CD8-positive, alpha-beta memory T cell (primary cell): ENCODE results near the gene RNLS. TPM values are rescaled to one million over a fixed set of nuclear protein-coding genes. Genes with fewer than 3 reads are reported as not detected.

Experiments
- CTCF ChIA-PET: fragments of 350-600 bp; sonication (Branson Sonifier 250); formaldehyde crosslinking; loops from one replicate; lab custom pipeline; 2021; ENCODE audit warnings: antibody characterized with exemption; lab: Charles Lee
- POLR2A ChIA-PET: fragments of 350-600 bp; sonication (Branson Sonifier 250); formaldehyde crosslinking; loops from one replicate; lab custom pipeline; 2021; ENCODE audit warnings: antibody characterized with exemption; lab: Charles Lee
- DNase-seq, 5 donors: peaks; one replicate each; pipeline versions ENCODE4 v3.0.0 to v3.0.0-alpha.2; 2020 to 2022; ENCODE audit warnings: mixed read lengths in 1 of 5
- H3K27ac ChIP-seq: one replicate; pipeline ENCODE4 v1.7.0; 2013; ENCODE audit warnings: low read depth, mild to moderate bottlenecking, low read length, moderate library complexity
- H3K27me3 ChIP-seq: 2 replicates; pipeline ENCODE4 v1.7.0; 2013; ENCODE audit warnings: low read length, mild to moderate bottlenecking; ENCODE audit not compliant: insufficient read depth, poor library complexity, severe bottlenecking
- H3K36me3 ChIP-seq: 2 replicates; pipeline ENCODE4 v1.7.0; 2013; ENCODE audit warnings: mild to moderate bottlenecking, low read length, moderate library complexity; ENCODE audit not compliant: insufficient read depth
- H3K4me1 ChIP-seq: 2 replicates; pipeline ENCODE4 v1.7.0; 2013; ENCODE audit warnings: mild to moderate bottlenecking, low read length, moderate library complexity; ENCODE audit not compliant: insufficient read depth
- H3K4me3 ChIP-seq: 2 replicates; pipeline ENCODE4 v1.7.0; 2013; ENCODE audit warnings: mild to moderate bottlenecking, low read length
- H3K9me3 ChIP-seq: 2 replicates; pipeline ENCODE4 v1.7.0; 2013; ENCODE audit warnings: mild to moderate bottlenecking, low read length
- H3K27ac Mint-ChIP-seq, 8 donors: one replicate each; pipeline ENCODE4 v1.8.0; 2020 to 2021; ENCODE audit warnings: mixed read lengths in 8 of 8, mild to moderate bottlenecking in 6 of 8, inconsistent platforms in 3 of 8, moderate library complexity in 3 of 8
- H3K27me3 Mint-ChIP-seq, 2 donors: one replicate each; pipeline ENCODE4 v1.8.0; 2020 to 2021; ENCODE audit warnings: mixed read lengths in 2 of 2, mild to moderate bottlenecking in 1 of 2, moderate library complexity in 1 of 2
- H3K36me3 Mint-ChIP-seq, 3 donors: one replicate each; pipeline ENCODE4 v1.8.0; 2020 to 2021; ENCODE audit warnings: mixed read lengths in 3 of 3, inconsistent platforms in 1 of 3, mild to moderate bottlenecking in 1 of 3
- H3K4me1 Mint-ChIP-seq, 3 donors: one replicate each; pipeline ENCODE4 v1.8.0; 2020 to 2021; ENCODE audit warnings: mixed read lengths in 3 of 3, inconsistent platforms in 1 of 3, mild to moderate bottlenecking in 1 of 3
- H3K4me3 Mint-ChIP-seq, 7 donors: one replicate each; pipeline ENCODE4 v1.8.0; 2020 to 2021; ENCODE audit warnings: mixed read lengths in 7 of 7, mild to moderate bottlenecking in 6 of 7, moderate library complexity in 4 of 7, inconsistent platforms in 2 of 7
- H3K9me3 Mint-ChIP-seq, 5 donors: one replicate each; pipeline ENCODE4 v1.8.0; 2020 to 2022; ENCODE audit warnings: mixed read lengths in 5 of 5, mild to moderate bottlenecking in 3 of 5, moderate library complexity in 2 of 5, inconsistent platforms in 1 of 5
- polyA plus RNA-seq: library from polyadenylated mRNA; unstranded; fragments of 300-500 nt; fragmentation: Illumina TruSeq; gene quantifications from one replicate; pipeline ENCODE4 v1.2.3, GENCODE V29; 2021
- total RNA-seq, 2 experiments: library from RNA; stranded (reverse); gene quantifications; one replicate each; pipeline ENCODE4 v1.2.3, GENCODE V29; 2021

The RNLS gene
- total and polyA plus RNA-seq, 3 experiments from 2014 or later: 4.0 to 7.0 (median 4.6) TPM

DNA sequence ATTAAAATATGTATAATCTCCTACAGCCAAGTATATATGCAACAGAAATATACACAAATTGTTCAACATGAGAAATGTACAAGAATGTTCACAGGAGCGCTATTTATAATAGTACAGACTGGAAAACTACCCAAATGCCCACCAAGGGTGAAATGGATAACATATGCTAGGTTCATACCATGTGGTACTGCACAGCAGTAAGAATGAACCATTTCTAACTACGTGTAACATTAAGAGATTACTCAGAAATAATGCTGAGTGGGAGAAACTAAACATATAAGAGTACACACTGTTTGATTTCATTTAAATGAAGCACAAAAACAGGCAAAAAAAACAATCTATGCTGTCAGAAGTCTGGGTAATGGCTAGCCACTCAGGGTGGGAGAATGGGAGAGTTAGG, 45.8 kb downstream of the RNLS start:
- H3K36me3 ChIP-seq: no peaks in the 10 kb centered on the region
- no peaks in the 10 kb centered on the region for H3K36me3 Mint-ChIP-seq
- CTCF ChIA-PET: no interaction called here
- no peak overlapping the region for H3K27ac Mint-ChIP-seq
- no peaks in the 10 kb centered on the region for H3K9me3 ChIP-seq
- H3K27me3 ChIP-seq: no peaks in the 10 kb centered on the region
- H3K9me3 Mint-ChIP-seq: no peaks in the 10 kb centered on the region
- H3K4me1 ChIP-seq: no peaks in the 10 kb centered on the region
- no peaks in the 10 kb centered on the region for H3K4me1 Mint-ChIP-seq
- H3K27me3 Mint-ChIP-seq: no peaks in the 10 kb centered on the region
- H3K4me3 Mint-ChIP-seq: no peak overlapping the region
- no peak overlapping the region for H3K4me3 ChIP-seq
- POLR2A ChIA-PET: no interaction called here
- no peak for DNase-seq
- no peak overlapping the region for H3K27ac ChIP-seq

- POLR2A ChIA-PET: no interaction called here
- no peaks in the 10 kb centered on the region for H3K27me3 ChIP-seq
These were observed 46.7 kb downstream of the RNLS start for GRCh38 chr10:88536437-88536836.

GRCh38 chr10:88534072-88534665, 48.9 kb downstream of the RNLS start:
- CTCF ChIA-PET: no interaction called here
- Histone ChIP-seq H3K27me3 (no peaks in the 10 kb centered on the region), H3K4me1 (no peaks in the 10 kb centered on the region), H3K9me3 (no peaks in the 10 kb centered on the region), H3K4me3 (no peak overlapping the region), H3K36me3 (no peaks in the 10 kb centered on the region), H3K27ac (no peak overlapping the region)
- Mint-ChIP-seq H3K4me1 (no peaks in the 10 kb centered on the region), H3K9me3 (no peaks in the 10 kb centered on the region), H3K27ac (no peak overlapping the region), H3K36me3 (no peaks in the 10 kb centered on the region), H3K4me3 (no peak overlapping the region), H3K27me3 (peaks cover 0 to 6% of the 10 kb centered on the region in 2 donors)
- DNase-seq: no peak
- POLR2A ChIA-PET: no interaction called here

More at GRCh38 chr10:88536437-88536836, 46.7 kb downstream of the RNLS start:
- Histone ChIP-seq H3K36me3 (no peaks in the 10 kb centered on the region), H3K27ac (no peak overlapping the region), H3K4me1 (no peaks in the 10 kb centered on the region), H3K9me3 (no peaks in the 10 kb centered on the region), H3K4me3 (no peak overlapping the region)
- Mint-ChIP-seq H3K27ac (peak overlapping the region in 1 of 8 donors; percentile 11), H3K36me3 (no peaks in the 10 kb centered on the region), H3K4me1 (no peaks in the 10 kb centered on the region), H3K9me3 (no peaks in the 10 kb centered on the region), H3K27me3 (peaks cover 0 to 3% of the 10 kb centered on the region in 2 donors), H3K4me3 (no peak overlapping the region)
- no peak for DNase-seq
- CTCF ChIA-PET: no interaction called here

GRCh38 chr10:88531392-88532052, 51.6 kb downstream of the RNLS start:
- no peaks in the 10 kb centered on the region for H3K9me3 ChIP-seq
- ChIA-PET POLR2A (no interaction called here), CTCF (interaction anchor here (1.3 kb wide), 1 partner anchor 672 kb away, joined by 5 read pairs; no protein-coding TSS in a partner anchor)
- Mint-ChIP-seq H3K27ac (no peak overlapping the region), H3K36me3 (no peaks in the 10 kb centered on the region), H3K4me1 (no peaks in the 10 kb centered on the region), H3K4me3 (no peak overlapping the region), H3K27me3 (peaks cover 1 to 6% of the 10 kb centered on the region in 2 donors), H3K9me3 (no peaks in the 10 kb centered on the region)
- no peaks in the 10 kb centered on the region for H3K36me3 ChIP-seq
- H3K27ac ChIP-seq: no peak overlapping the region
- DNase-seq: no peak
- no peaks in the 10 kb centered on the region for H3K4me1 ChIP-seq
- H3K4me3 ChIP-seq: no peak overlapping the region
- no peaks in the 10 kb centered on the region for H3K27me3 ChIP-seq

- H3K27ac Mint-ChIP-seq: no peak overlapping the region
- no peak overlapping the region for H3K4me3 Mint-ChIP-seq
- no peaks in the 10 kb centered on the region for H3K4me1 Mint-ChIP-seq
- no peak overlapping the region for H3K27ac ChIP-seq
- no peaks in the 10 kb centered on the region for H3K9me3 Mint-ChIP-seq
- ChIA-PET POLR2A (no interaction called here), CTCF (no interaction called here)
- H3K4me3 ChIP-seq: no peak overlapping the region
- H3K27me3 ChIP-seq: no peaks in the 10 kb centered on the region
- H3K9me3 ChIP-seq: no peaks in the 10 kb centered on the region
- no peaks in the 10 kb centered on the region for H3K4me1 ChIP-seq
- no peaks in the 10 kb centered on the region for H3K36me3 ChIP-seq
- peaks cover 1 to 6% of the 10 kb centered on the region in 2 donors for H3K27me3 Mint-ChIP-seq
- DNase-seq: no peak
- H3K36me3 Mint-ChIP-seq: no peaks in the 10 kb centered on the region
These were observed 52.3 kb downstream of the RNLS start for GRCh38 chr10:88530629-88531391.

DNA sequence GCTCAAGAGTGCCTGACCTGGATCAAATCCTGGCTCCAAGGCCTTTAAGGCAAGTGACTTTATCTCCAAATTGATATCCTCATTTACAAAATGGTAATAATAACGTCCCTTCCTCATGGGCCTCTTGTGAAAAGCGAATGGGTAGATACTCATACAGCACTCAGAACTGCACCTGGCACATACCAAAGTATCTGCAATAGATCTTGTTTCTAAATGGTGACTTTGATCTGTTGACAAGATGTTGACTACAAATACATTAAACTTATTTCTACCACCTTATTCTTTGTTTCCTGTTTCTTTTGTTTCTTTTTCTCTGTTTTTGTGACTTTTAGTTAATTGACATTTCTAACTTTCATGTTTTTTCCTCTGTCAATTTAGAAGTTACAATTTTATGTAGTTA, 53.0 kb downstream of the RNLS start:
- Mint-ChIP-seq H3K4me1 (no peaks in the 10 kb centered on the region), H3K36me3 (no peaks in the 10 kb centered on the region), H3K27me3 (peaks cover 1 to 6% of the 10 kb centered on the region in 2 donors), H3K4me3 (no peak overlapping the region), H3K27ac (no peak overlapping the region), H3K9me3 (no peaks in the 10 kb centered on the region)
- Histone ChIP-seq H3K9me3 (no peaks in the 10 kb centered on the region), H3K27ac (no peak overlapping the region), H3K27me3 (no peaks in the 10 kb centered on the region), H3K4me3 (no peak overlapping the region), H3K4me1 (no peaks in the 10 kb centered on the region), H3K36me3 (no peaks in the 10 kb centered on the region)
- ChIA-PET POLR2A (no interaction called here), CTCF (no interaction called here)
- no peak for DNase-seq

DNA sequence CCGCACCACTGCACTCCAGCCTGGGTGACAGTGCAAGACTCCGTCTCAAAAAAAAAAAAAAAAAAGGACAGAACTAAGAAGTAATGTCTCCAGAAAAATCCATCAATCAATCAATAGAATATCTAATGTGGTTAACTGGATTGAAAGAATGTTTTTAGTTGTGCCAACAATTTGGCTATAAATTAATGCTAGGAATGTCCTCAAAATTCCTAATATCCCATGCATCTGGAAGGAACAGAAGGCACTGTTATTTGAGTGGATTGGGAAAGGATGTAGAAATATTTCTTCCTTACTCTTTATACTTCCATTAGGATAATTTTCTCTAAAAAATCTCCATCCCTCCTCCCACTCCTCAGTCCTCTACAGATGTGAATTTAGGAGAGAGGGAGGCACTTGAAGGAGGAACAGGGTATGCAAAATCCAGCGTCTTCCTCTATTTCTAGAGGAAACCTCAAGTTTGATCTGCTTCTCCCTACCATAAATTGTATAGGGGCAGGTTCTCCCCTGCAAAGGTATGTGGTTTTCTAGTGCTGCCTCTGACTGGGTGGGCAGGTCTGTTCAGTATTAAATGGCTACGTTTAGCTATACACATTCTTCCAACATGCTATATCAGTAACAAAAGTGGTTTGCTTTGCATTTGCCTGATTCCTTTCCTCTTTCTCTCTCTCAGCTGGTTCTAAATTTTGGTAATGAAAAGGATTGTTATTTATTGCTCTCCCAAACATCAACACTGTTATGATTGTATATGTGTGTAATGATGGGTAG, 54.1 kb downstream of the RNLS start:
- Mint-ChIP-seq H3K27me3 (peaks cover 1 to 6% of the 10 kb centered on the region in 2 donors), H3K36me3 (no peaks in the 10 kb centered on the region)
- POLR2A ChIA-PET: no interaction called here

More for the DNA sequence above, 54.1 kb downstream of the RNLS start:
- no peak overlapping the region for H3K4me3 Mint-ChIP-seq
- H3K27ac ChIP-seq: no peak overlapping the region
- H3K4me1 Mint-ChIP-seq: no peaks in the 10 kb centered on the region
- CTCF ChIA-PET: no interaction called here
- no peak for DNase-seq
- no peaks in the 10 kb centered on the region for H3K36me3 ChIP-seq
- H3K4me1 ChIP-seq: no peaks in the 10 kb centered on the region
- H3K9me3 Mint-ChIP-seq: no peaks in the 10 kb centered on the region
- no peaks in the 10 kb centered on the region for H3K27me3 ChIP-seq
- no peak overlapping the region for H3K27ac Mint-ChIP-seq
- no peaks in the 10 kb centered on the region for H3K9me3 ChIP-seq
- no peak overlapping the region for H3K4me3 ChIP-seq
